Stimulated activated naive B cell treated with anti-CD40 and anti-IgM and Interleukin-4, amounts not matched to agents 10 μg/mL and 1 μg/mL and 100 μg/mL, for 72 hours (primary cell): ENCODE results near the gene AMOTL2.

ENCODE experiments used
- ATAC-seq, 2 donors: fragments of 150-1000 bp; cut with Tn5 transposase; replicated peaks; 2 replicates each; pipeline ENCODE4 v1.10.0; 2021; ENCODE audit warnings: moderate library complexity in 1 of 2
- DNase-seq: peaks from one replicate; pipeline ENCODE4 v3.0.0; 2021
- H3K27ac Mint-ChIP-seq: one replicate; pipeline ENCODE4 v1.8.0; 2022; ENCODE audit warnings: mild to moderate bottlenecking, mixed read lengths
- H3K27me3 Mint-ChIP-seq, 2 donors: one replicate each; pipeline ENCODE4 v1.8.0; 2022; ENCODE audit warnings: mixed read lengths in 2 of 2
- H3K36me3 Mint-ChIP-seq, 2 donors: one replicate each; pipeline ENCODE4 v1.8.0; 2022; ENCODE audit warnings: mixed read lengths in 2 of 2, mild to moderate bottlenecking in 1 of 2
- H3K4me1 Mint-ChIP-seq, 2 donors: one replicate each; pipeline ENCODE4 v1.8.0; 2022; ENCODE audit warnings: mixed read lengths in 2 of 2, mild to moderate bottlenecking in 1 of 2
- H3K4me3 Mint-ChIP-seq, 2 donors: one replicate each; pipeline ENCODE4 v1.8.0; 2022; ENCODE audit warnings: mild to moderate bottlenecking in 2 of 2, mixed read lengths in 2 of 2, moderate library complexity in 1 of 2
- H3K9me3 Mint-ChIP-seq, 2 donors: one replicate each; pipeline ENCODE4 v1.8.0; 2022; ENCODE audit warnings: mixed read lengths in 2 of 2, mild to moderate bottlenecking in 1 of 2

The AMOTL2 gene

DNA sequence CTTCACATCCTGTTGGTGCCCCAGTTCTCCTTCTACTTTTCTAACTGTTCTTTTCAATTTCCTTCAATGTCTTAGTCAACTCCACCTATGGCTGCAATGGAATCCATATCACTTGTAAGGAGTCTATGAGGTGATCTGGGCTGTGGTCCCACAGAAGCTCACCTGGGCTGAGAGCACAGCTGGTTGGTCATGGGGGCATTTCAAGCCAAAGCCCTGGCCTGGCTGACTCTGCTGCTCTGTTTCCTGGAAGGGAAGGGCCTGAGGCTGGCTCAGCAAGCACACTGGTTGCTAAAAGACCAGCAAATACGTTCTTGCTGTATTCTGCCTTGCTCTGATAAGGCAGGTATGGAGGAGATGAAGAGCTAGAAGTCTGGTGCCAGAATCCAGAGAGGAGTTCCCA is 29.0 kb downstream of the AMOTL2 start:
- peaks cover 6 to 9% of the 10 kb centered on the region in 2 donors for H3K9me3 Mint-ChIP-seq
- no peak overlapping the region for H3K27ac Mint-ChIP-seq

GRCh38 chr3:134344560-134344959 is 29.7 kb downstream of the AMOTL2 start:
- H3K36me3 Mint-ChIP-seq: peaks cover 0 to 2% of the 10 kb centered on the region in 2 donors
- no peak for DNase-seq
- peaks cover 3 to 9% of the 10 kb centered on the region in 2 donors for H3K27me3 Mint-ChIP-seq
- peaks cover 6 to 9% of the 10 kb centered on the region in 2 donors for H3K9me3 Mint-ChIP-seq
- no peak overlapping the region for H3K27ac Mint-ChIP-seq
- ATAC-seq: peak in 1 of 2 donors; percentile 53
- no peak overlapping the region for H3K4me3 Mint-ChIP-seq
- H3K4me1 Mint-ChIP-seq: peaks cover 0 to 3% of the 10 kb centered on the region in 2 donors

More for the DNA sequence above, 29.0 kb downstream of the AMOTL2 start:
- peaks cover 0 to 3% of the 10 kb centered on the region in 2 donors for H3K4me1 Mint-ChIP-seq
- H3K4me3 Mint-ChIP-seq: no peak overlapping the region
- ATAC-seq: no peak
- H3K27me3 Mint-ChIP-seq: peaks cover 3 to 14% of the 10 kb centered on the region in 2 donors
- DNase-seq: no peak
- peaks cover 0 to 2% of the 10 kb centered on the region in 2 donors for H3K36me3 Mint-ChIP-seq

DNA sequence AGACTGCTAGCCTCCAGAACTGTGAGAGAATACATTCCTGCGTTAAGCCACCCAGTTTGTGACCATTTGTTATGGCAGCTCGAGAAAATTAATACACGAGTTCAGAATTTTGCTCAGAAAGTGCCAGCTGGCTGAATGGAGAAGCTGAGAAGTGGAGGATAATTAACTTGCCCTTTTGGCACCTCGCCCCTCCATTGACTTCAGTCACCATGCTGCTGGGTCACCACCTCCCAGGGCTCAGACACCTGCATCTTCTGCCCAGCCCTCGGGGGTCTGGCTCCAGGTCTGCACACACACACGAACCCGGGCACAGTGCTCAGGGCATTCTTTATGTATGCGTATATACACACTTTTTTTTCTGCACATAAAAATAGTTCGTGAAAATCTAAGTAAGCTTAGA is 32.0 kb downstream of the AMOTL2 start:
- Mint-ChIP-seq H3K27ac (no peak overlapping the region), H3K4me3 (no peak overlapping the region), H3K36me3 (peaks cover 0 to 2% of the 10 kb centered on the region in 2 donors), H3K9me3 (peaks cover 6 to 9% of the 10 kb centered on the region in 2 donors), H3K27me3 (peaks cover 0 to 4% of the 10 kb centered on the region in 2 donors), H3K4me1 (peaks cover 0 to 3% of the 10 kb centered on the region in 2 donors)
- no peak for ATAC-seq
- no peak for DNase-seq

- H3K4me1 Mint-ChIP-seq: peaks cover 0 to 3% of the 10 kb centered on the region in 2 donors
- ATAC-seq: no peak
- peaks cover 3 to 4% of the 10 kb centered on the region in 2 donors for H3K9me3 Mint-ChIP-seq
- no peak overlapping the region for H3K4me3 Mint-ChIP-seq
- no peaks in the 10 kb centered on the region for H3K36me3 Mint-ChIP-seq
- DNase-seq: no peak
- H3K27me3 Mint-ChIP-seq: peaks cover under 1 to 4% of the 10 kb centered on the region in 2 donors
- no peak overlapping the region for H3K27ac Mint-ChIP-seq
These were observed 32.9 kb downstream of the AMOTL2 start for GRCh38 chr3:134341389-134341788.

- peaks cover 3 to 4% of the 10 kb centered on the region in 2 donors for H3K27me3 Mint-ChIP-seq
- H3K36me3 Mint-ChIP-seq: no peaks in the 10 kb centered on the region
- no peak overlapping the region for H3K27ac Mint-ChIP-seq
- H3K9me3 Mint-ChIP-seq: no peaks in the 10 kb centered on the region
- ATAC-seq: no peak
- H3K4me3 Mint-ChIP-seq: no peak overlapping the region
- H3K4me1 Mint-ChIP-seq: peaks cover 0 to 3% of the 10 kb centered on the region in 2 donors
- no peak for DNase-seq
These were observed 33.3 kb downstream of the AMOTL2 start for GRCh38 chr3:134340982-134341365.

- no peak overlapping the region for H3K27ac Mint-ChIP-seq
- DNase-seq: no peak
- no peaks in the 10 kb centered on the region for H3K9me3 Mint-ChIP-seq
These were observed 33.8 kb downstream of the AMOTL2 start for GRCh38 chr3:134340362-134340981.

DNA sequence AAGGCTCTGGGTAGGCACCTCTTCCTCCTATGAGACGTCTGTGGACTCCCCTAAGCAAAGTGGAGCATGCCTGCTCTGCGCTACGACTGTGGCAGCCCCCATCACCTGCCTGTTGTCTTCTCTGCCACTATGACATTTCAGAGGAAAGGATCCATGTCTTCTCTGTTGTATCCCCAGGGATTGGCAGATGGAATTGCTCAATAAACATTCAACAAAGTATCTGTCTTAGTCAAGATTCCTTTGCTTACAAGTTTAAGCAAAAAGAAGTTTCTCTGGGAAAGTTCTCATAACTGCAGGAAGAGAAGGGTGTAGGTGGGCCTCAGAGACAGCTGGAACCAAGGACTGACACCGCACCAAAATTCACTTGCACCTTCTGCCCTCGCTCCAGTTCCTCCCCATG is 34.3 kb downstream of the AMOTL2 start:
- no peak overlapping the region for H3K4me3 Mint-ChIP-seq

More at GRCh38 chr3:134340362-134340981, 33.8 kb downstream of the AMOTL2 start:
- Mint-ChIP-seq H3K4me3 (no peak overlapping the region), H3K4me1 (peaks cover 0 to 3% of the 10 kb centered on the region in 2 donors), H3K27me3 (peaks cover 3 to 4% of the 10 kb centered on the region in 2 donors), H3K36me3 (no peaks in the 10 kb centered on the region)
- ATAC-seq: no peak

GRCh38 chr3:134339331-134339730 is 34.9 kb downstream of the AMOTL2 start:
- no peak for ATAC-seq
- H3K4me3 Mint-ChIP-seq: no peak overlapping the region
- no peak overlapping the region for H3K27ac Mint-ChIP-seq
- peaks cover 0 to 3% of the 10 kb centered on the region in 2 donors for H3K27me3 Mint-ChIP-seq
- H3K9me3 Mint-ChIP-seq: no peaks in the 10 kb centered on the region
- DNase-seq: no peak
- no peaks in the 10 kb centered on the region for H3K36me3 Mint-ChIP-seq
- H3K4me1 Mint-ChIP-seq: peaks cover 0 to 3% of the 10 kb centered on the region in 2 donors

More for the DNA sequence above, 34.3 kb downstream of the AMOTL2 start:
- Mint-ChIP-seq H3K36me3 (no peaks in the 10 kb centered on the region), H3K4me1 (peaks cover 0 to 3% of the 10 kb centered on the region in 2 donors), H3K27ac (no peak overlapping the region), H3K9me3 (no peaks in the 10 kb centered on the region), H3K27me3 (peaks cover 0 to 3% of the 10 kb centered on the region in 2 donors)
- DNase-seq: no peak
- no peak for ATAC-seq

- DNase-seq (no peak), ATAC-seq (no peak)
- Mint-ChIP-seq H3K9me3 (no peaks in the 10 kb centered on the region), H3K27ac (no peak overlapping the region), H3K4me1 (peaks cover 0 to 3% of the 10 kb centered on the region in 2 donors), H3K27me3 (peaks cover 0 to 3% of the 10 kb centered on the region in 2 donors), H3K4me3 (no peak overlapping the region), H3K36me3 (no peaks in the 10 kb centered on the region)
These were observed 35.6 kb downstream of the AMOTL2 start for GRCh38 chr3:134338516-134339261.

DNA sequence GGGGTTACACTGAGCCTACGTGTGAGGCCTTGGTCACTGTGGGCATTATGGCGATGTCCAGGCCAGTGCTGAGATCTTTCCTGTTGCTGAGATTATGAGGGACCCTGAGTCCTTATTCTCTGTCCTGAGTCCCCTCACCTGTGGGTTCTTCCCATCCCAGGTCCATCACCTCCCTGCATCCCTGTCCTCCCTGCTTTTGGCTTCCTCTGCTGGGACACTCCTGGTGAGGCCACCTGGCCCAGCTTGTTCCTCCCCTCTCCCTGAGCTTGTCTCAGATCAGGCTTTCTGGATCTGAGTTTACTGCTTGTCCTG is 36.1 kb downstream of the AMOTL2 start:
- Mint-ChIP-seq H3K36me3 (no peaks in the 10 kb centered on the region), H3K4me3 (no peak overlapping the region), H3K9me3 (no peaks in the 10 kb centered on the region), H3K4me1 (peaks cover 0 to 3% of the 10 kb centered on the region in 2 donors), H3K27me3 (peaks cover 0 to 3% of the 10 kb centered on the region in 2 donors), H3K27ac (no peak overlapping the region)
- DNase-seq (no peak), ATAC-seq (no peak)

GRCh38 chr3:134337511-134338200 is 36.6 kb downstream of the AMOTL2 start:
- H3K36me3 Mint-ChIP-seq: no peaks in the 10 kb centered on the region

GRCh38 chr3:134337071-134337482 is 37.2 kb downstream of the AMOTL2 start:
- ATAC-seq: no peak
- H3K4me1 Mint-ChIP-seq: peaks cover 0 to 3% of the 10 kb centered on the region in 2 donors
- H3K27ac Mint-ChIP-seq: no peak overlapping the region
- no peaks in the 10 kb centered on the region for H3K9me3 Mint-ChIP-seq
- H3K36me3 Mint-ChIP-seq: no peaks in the 10 kb centered on the region
- no peak overlapping the region for H3K4me3 Mint-ChIP-seq
- no peak for DNase-seq
- H3K27me3 Mint-ChIP-seq: peaks cover 6 to 9% of the 10 kb centered on the region in 2 donors

More at GRCh38 chr3:134337511-134338200, 36.6 kb downstream of the AMOTL2 start:
- H3K27ac Mint-ChIP-seq: no peak overlapping the region
- peaks cover 1 to 4% of the 10 kb centered on the region in 2 donors for H3K27me3 Mint-ChIP-seq
- ATAC-seq (no peak), DNase-seq (no peak)
- no peaks in the 10 kb centered on the region for H3K9me3 Mint-ChIP-seq
- peaks cover 0 to 3% of the 10 kb centered on the region in 2 donors for H3K4me1 Mint-ChIP-seq
- H3K4me3 Mint-ChIP-seq: no peak overlapping the region

DNA sequence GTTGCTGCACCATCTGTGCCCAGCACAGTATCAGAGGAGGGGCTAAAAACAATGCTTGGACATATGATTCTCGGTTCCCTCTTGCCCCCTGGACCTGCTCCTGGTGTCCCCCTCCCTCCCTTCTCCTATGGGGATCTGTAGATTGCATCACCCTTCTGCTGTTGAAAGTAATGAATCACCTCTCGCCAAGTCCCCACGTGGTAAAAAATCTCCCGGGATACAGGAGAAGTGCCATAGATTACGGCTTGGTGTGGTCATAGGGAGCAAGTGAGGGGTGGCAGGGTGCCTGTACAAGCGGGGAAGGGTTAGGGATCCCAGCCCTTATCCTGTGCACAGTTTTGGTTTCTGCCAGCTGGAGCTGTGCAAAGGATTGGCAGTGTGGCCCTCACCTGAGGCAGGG is 37.7 kb downstream of the AMOTL2 start:
- H3K27ac Mint-ChIP-seq: no peak overlapping the region
- H3K4me3 Mint-ChIP-seq: no peak overlapping the region
- no peaks in the 10 kb centered on the region for H3K9me3 Mint-ChIP-seq
- H3K27me3 Mint-ChIP-seq: peaks cover 6 to 9% of the 10 kb centered on the region in 2 donors
- H3K4me1 Mint-ChIP-seq: peaks cover 0 to 3% of the 10 kb centered on the region in 2 donors
- DNase-seq: no peak
- H3K36me3 Mint-ChIP-seq: no peaks in the 10 kb centered on the region
- ATAC-seq: no peak

DNA sequence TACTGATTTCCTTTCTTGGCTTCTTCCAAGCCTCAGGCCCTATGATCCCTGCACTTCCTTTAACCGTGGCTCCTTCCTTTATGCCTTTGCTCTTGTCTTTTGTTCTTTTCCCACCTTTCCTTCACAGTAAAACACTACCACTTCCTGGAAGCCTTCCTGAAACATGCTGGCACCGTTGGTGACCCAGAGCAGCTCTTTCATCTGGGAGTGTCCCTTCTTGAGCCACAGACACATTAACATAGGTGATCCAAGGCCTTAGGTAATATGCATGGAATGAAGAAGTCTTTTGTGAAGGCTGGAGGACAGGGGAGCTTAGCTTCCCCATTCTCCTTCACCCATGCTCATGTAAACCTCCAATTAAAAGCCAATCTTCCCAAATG is 39.4 kb downstream of the AMOTL2 start:
- Mint-ChIP-seq H3K9me3 (no peaks in the 10 kb centered on the region), H3K27ac (no peak overlapping the region), H3K4me3 (no peak overlapping the region), H3K36me3 (no peaks in the 10 kb centered on the region), H3K4me1 (no peaks in the 10 kb centered on the region), H3K27me3 (peaks cover 6 to 9% of the 10 kb centered on the region in 2 donors)
- DNase-seq (no peak), ATAC-seq (no peak)
